Activated CD4-positive, alpha-beta T cell treated with anti-CD3 and anti-CD28 coated beads, Interleukin-2, Interleukin-4, amounts not matched to agents 100 ng/mL and 50 ng/mL, durations not matched to agents 16 hours and 8 hours (primary cell): Measurements from ENCODE around the gene ATG9B.
"Not testable (repeated sequence)": the region's sequence is repeated elsewhere in the genome, so short reads cannot be mapped to it uniquely, and the experiment has no call there.

ENCODE experiments used
- DNase-seq: peaks from one replicate; pipeline ENCODE4 v3.0.0-alpha.2; 2020; ENCODE audit warnings: low spot score

Gene ATG9B

DNA sequence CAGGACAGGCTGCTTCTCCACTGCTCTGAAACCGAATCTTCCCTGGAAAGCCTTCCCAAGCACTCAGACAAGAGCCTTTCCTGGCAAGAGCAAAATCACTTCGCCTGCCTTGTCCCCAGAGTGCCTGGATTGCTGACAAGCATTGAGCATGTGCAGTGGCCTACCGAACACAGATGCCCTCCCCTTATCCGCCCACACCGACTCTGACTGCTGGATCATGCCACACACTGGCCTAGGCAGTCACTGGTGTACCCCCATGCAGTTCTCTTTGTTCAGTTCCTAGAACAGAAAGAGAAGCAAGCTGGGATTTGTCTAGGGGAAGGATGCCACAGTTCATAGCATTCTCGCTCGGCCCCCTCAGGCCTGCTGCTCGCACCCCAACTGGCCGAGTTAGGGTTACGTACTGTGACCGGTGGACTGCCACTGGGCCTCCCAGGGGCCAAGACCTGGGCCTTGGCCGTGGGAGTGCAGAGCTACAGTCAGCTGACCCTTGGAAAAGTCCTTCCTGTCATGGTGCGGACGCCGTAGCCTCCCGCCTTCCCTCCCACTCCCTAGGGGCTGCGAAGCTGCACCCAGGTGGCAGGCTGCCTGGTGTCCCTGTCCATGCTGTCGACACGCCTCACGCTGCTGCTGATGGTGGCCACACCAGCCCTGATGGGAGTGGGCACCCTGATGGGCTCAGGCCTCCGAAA lies 10.9 kb upstream of the ATG9B start:
- DNase-seq: no peak

DNA sequence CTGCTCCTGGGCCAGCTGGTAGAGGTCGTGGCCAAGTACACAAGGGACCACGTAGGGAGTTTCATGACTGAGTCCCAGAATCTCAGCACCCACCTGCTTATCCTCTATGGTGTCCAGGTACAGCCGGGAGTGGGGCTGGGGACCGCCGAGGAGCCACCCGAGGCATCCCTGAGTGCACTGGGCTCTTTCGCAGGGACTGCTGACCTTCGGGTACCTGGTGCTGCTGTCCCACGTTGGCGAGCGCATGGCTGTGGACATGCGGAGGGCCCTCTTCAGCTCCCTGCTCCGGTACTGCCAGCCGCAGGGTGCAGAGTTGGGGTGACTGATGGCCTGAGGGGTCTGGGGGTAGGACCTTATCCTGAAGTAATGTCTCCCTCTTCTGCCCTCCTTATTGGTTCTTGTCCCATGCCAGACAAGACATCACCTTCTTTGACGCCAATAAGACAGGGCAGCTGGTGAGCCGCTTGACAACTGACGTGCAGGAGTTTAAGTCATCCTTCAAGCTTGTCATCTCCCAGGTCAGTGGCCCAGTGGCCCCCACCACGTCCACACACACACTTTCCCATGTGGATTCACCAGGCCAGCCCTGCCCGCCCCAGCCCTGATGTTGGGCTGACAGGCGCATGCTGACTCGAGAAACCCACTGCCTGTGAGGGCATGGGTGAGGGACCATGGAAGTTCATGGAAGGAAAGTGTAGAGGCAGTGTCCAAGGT lies 10.2 kb upstream of the ATG9B start:
- DNase-seq: no peak

DNA sequence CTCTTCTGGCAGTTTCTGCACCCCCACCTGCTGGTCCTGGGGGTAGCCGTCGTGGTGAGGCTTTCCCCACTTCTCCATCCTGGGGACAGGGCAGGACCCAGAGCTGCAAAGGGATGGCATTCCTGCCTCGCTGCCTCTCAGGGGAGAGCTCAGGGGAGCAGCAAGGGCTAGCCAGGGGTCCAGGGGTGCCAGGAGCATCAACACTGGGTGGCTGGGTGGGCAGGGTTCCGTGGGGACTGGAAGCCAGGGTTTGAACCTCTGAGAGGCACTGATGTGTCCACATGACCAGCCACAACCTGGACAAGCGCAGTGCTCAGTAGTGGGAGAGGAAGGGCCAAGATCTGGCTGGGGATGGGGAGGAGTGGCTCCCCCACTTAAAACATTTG lies 9.6 kb upstream of the ATG9B start:
- no peak for DNase-seq

DNA sequence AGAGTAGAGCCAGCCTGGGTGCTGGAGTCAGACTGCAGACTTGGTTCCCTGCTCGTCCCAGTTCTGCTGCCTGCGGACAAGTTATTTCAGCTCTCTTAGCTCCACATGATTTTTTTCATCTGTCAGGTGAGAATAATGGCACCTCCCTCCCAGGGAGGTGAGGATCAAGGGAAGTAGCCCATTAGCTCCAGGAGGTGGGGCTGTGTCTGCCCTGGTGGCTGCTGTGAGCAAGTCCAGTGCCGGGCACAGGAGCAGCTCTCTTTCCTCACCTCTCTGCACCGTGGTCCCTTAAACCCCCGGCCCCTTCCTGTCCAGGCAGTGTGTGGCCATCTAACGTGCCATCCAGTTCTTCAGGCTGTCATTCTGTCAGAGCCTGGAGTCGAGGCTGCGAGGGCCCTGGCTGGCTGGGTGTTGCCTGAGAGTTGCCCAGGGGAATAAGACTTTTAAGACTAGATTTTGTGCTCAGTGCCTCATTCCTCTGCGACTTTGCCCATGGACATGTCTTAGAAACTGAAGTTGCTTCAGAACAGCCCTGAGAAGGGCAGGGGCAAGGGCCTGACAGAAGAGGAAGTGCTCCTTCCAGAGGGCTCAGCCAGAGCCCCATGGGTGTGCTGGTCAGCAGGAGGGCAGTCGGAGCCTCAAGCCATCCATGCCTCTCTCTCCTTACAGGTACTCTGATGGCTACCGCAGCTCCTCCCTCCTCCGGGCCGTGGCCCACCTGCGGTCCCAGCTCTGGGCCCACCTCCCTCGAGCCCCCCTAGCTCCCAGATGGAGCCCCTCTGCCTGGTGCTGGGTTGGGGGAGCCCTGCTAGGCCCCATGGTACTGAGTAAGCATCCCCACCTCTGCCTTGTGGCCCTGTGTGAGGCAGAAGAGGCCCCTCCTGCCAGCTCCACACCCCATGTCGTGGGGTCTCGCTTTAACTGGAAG lies 8.9 kb upstream of the ATG9B start:
- DNase-seq: no peak

DNA sequence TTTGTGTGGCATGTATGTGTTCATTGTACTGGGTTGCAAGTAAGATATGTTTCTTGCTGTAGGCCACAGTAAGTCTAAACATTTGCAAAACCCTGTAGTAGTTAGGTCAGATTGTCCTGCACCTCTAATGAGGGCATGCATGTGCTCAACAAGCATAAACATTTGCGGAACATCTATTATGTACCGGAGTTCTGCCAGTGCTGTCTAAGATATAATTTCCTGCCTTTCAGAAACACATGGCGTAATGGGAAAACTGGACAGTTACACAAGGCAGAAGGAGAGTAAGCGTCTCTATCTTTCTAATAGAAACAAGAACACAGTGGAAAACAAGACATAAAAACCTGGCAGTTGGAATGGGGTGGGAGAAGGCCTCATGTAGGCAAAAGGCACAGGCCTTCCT lies 6.7 kb upstream of the ATG9B start:
- no peak for DNase-seq

DNA sequence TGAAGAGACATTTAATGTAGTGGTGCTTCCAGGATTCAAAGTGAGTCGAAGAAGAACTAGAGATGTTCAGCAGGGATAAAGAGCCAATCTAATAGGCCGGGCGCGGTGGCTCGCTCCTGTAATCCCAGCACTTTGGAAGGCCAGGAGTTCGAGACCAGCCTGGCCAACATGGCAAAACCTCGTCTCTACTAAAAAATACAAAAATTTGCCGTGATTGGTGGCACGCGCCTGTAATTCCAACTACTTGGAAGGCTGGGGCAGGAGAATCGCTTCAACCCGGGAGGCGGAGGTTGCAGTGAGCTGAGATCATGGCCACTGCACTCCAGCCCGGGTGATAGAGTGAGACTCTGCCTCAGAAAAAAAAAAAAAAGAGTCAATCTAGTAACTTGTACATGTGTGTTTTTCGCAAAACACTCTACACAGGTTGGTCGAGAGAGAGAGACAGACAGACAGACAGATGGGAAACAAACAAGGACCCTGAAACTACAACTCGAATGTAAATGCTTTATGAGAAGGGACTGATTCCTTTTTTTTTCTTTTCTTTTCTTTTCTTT lies 4.7 kb upstream of the ATG9B start:
- DNase-seq: no peak

DNA sequence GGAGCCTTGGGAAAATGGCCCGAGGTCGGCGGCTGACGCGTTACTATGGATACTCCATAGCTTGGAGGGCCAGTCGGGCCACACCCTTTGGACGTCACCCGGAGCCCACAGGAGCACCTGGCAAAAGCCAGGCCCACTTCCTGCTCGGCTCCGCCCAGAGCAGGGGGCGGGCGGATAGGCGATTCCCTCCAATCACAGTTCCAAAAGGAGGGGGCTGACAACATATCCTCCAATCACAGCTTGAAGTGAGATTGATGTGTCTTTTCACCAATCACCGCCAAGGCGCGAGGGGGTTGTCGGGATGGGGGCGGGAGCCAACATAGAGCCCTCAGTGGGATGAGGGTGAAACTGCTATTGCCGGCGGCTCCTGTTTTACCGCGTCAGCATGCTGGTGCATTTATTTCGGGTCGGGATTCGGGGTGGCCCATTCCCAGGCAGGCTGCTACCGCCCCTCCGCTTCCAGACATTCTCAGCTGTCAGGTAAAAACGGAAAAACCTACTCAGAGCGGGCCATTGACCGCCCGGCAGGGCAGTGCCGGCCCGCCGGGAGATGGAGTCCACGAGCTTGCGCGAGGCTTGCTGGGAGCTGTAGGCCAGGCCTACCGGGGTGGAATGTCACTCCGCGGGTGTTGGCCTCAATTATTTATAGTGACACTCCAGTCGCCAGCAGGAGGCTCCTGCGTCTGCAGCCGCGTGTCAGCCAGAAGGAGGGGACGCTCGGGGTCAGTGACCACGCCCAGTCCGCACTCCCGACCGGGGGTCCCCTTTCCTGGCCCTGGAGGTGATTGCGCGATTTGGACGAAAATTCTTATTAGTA lies 4.0 kb upstream of the ATG9B start, which contains the start of gene ABCB8:
TSS of gene ABCB8 (plus strand) at position 320 of the 817 bp plus-strand sequence. CDS start at position 386, 66 bp downstream.
- peak; percentile 100 for DNase-seq

DNA sequence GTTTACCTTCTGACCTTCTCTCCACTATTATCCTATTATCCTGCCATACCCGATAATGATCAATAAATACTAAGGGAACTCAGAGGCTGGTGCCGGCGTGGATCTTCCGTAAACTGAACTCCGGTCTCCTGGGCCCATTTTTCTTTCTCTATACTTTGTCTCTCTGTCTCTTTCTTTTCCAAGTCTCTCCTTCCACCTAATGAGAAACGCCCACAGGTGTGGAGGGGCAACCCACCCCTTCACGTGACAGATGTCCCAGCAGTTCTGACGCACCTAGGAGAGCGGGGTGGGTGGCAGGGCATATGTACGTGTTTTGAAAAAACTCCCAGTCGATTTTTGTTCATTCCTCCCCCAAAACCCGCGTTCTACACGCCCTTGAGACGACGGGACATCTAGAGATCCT lies 3.4 kb upstream of the ATG9B start:
- not testable (repeated sequence) for DNase-seq

DNA sequence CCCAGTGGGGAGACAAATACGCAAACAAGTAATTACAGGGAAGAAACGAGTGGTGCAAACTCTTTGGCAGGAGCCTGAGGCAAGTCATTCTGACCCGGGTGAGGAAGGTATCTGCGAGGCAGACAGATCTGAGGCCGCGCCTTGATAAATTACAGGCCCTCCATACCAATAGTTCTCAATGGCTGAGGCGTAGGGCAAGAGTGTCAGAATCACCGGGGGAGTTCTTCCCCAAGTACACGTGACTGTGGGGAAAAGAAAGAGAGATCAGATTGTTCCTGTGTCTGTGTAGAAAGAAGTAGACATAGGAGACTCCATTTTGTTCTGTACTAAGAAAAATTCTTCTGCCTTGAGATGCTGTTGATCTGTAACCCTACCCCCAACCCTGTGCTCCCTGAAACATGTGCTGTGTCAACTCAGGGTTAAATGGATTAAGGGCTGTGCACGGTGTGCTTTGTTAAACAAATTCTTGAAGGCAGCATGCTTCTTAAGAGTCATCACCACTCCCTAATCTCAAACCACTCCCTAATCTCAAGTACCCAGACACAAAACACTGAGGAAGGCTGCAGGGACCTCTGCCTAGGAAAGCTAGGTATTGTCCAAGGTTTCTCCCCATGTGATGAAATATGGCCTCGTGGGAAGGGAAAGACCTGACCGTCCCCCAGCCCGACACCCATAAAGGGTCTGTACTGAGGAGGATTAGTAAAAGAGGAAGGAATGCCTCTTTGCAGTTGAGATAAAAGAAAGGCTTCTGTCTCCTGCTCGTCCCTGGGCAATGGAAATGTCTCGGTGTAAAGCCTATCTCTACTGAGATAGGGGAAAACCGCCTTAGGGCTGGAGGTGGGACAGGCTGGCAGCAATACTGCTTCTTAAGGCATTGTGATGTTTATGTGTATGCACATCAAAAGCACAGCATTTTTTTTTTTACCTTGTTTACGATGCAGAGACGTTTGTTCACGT lies 2.8 kb upstream of the ATG9B start:
- DNase-seq: not testable (repeated sequence)

DNA sequence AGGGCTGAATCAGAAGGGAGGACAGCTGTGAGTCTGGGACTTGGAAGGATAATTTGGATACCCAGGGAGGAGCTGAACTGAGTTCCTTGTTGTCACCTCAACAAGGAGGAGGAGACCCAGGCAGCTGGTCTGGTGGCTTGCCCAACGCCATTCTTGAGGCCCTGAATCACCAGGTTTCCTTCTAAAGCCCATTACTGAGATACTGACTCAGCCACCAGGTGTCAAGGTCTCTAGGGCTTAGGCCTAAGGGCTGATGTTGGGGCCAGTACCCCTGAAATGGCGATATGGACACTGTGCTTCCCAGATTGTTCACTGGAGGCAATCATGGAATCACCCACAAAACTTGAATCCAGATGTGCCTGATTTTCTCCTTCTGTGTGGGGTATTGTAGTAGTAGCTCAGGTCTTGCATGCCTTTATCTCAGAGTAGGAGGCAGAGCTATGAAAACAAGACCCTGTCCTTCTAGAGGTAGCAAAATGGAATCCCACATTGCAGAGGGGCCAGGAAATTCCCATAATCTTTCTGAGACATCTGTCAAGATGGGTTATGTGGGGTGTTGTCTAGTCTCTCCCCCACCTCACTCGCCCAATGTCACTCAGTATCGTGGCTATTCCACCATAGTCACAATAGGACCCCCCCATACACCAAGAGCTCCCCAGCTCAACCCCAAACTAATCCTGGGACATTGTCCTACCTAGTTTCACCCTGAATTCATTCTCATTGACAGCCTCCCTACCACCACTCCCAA lies 1.8 kb upstream of the ATG9B start:
- DNase-seq: no peak

DNA sequence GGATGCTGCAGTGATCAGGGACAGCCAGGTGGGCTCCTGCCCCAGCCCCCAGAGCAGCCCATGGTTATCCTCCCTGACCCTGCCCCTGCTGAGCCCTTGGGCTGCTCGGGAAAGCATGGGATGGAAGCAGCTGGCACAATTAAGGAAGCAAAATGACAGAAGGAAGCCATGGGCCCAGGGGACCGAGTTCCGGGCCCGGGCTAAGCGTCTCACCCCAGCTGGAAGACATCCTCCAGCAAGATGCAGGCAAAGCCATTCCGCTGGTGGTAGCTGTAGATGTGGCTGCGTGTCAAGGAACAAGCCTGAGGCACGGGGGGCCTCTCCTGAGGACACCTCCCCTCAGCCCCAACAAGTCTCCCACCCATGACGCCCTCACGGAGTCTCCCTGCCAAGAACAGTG lies 1.1 kb downstream of the ATG9B start:
- DNase-seq: no peak

DNA sequence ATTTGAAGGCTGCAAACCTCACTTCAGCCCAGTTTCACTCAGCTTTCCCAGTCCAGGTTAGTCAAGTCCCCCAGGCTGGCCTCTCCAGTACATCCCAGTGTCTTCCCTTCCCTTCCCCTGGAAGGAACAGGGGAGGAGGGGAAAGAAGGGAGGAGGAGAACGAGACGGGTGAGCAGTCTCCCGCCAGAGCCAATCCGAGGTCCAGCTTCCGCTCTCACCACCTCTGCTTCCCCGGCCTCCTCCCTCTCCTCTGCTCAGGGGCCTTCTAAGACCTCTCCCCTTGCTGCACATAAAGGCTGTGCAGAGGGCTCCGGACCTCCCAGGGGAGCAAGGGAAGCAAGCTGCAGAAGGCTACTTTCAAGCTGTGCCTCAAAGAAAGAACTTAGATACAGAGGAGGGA lies 4.1 kb downstream of the ATG9B start:
- no peak for DNase-seq

DNA sequence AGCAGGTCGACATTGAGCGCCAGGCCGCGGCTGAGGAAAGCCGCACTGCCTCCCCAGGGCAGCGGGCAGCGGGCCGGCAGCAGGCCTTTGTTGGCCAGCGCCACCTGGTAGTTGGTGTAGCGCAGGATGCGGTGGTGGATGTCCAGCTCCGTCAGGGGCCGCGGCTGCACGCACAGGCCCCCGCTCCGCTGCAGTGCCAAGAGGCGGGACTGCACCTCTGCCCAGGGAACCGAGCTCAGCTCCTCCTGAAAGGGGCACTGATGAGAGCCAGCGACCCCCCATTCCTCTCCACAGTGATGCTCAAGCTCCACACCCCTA lies 5.2 kb downstream of the ATG9B start:
- DNase-seq: no peak

DNA sequence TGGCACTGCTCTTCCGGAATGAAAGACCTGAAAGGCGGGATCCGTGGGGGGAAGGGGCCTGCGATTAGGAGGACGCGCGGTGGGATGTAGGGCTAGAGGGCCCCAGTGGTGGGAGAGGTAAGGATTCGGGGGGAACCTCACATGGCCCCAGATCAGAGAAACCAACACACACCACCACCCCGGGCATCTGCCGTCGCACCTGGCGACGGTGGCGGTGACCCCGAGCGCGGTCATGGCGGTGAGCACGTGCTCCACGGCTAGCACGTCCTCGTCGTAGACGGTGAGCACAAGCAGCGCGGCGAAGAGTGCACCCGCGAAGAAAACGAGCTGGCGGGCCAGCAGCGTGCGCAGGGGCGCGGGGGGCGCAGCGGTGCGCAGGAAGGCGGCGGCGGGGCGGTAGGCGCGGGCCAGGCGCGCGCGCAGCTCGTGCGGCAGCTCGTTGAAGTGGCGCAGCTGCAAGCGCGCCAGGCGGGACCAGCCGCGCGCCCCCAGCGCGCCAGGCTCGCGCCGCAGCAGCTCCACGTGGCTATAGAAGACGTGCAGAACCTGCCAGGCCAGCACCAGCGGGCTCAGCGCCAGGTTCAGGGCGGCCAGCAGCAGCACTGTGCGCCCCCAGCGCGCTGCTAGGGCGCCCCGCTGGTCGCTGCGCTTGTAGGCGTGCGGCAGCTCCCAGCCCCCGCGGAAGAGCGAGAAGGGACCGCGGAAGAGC lies 5.7 kb downstream of the ATG9B start:
- DNase-seq: no peak

DNA sequence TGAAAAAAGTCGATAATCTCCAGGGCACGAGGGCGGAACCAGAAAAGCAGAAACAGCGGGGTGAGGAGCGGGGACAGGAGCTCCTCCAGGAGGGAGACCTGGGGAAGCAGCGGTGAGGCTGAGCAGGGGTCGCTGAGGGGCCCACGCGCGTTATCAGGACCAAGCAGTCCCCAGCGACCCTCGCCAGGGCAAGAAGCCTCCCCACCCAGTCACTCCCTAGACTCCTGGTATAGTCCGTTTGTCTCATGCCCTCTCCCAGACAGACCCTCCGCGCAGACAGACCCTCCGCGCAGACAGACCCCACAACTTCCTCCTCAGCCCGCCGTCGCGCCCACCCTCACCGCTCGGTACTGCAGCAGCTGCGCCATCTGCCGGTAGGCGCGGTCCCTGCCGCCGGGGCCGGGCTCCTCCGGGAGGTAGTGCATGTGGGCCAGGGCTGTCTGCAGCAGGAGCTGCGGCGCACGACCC lies 6.3 kb downstream of the ATG9B start:
- peak; percentile 79 for DNase-seq

DNA sequence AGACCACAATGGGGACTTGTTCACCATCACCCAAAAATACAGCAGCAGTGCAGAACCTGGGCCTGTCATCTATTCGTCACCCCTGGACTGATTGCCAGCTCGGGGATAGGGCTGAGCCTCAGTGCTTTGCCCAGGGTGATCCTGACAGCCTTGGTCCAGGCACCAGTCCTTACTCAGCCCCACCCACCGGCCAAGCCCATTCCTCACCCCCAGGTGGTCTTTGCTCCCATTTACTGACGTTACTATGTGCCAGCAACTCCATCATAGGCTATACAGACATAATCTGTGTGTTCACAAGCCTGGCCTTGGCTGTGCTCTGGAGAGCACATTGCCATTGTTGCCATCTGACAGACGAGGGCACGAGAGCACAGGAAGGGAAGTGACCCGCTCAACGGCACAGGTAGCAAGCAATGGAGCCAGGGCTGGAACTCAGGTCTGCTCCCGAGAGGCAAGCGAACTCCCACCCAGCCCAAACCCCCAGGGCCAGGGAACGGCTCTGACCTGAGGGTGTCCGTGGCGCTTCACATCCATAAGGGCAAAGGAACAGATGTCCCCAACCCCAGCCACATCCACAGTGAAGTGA lies 6.8 kb downstream of the ATG9B start:
- DNase-seq: no peak

DNA sequence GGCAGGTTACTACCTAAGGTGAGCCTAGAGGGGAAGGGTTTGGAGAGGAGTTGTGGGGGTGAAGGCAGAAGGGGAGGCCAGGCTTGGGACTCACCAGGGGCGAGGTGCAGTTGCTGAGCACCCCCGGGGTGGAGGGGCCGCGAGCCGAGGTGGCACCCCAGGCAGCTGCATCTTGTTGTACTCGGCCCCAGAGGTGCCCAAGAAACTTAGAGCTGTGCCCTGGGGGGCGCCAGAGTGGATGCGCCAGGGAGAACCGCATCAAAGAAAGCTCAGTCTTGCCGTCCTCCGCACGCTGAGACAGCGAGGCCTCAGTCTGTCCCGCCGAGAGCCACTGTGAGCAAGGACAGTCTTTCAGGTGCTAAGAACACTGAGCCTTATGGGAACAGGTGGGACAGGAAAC lies 7.4 kb downstream of the ATG9B start:
- no peak for DNase-seq

DNA sequence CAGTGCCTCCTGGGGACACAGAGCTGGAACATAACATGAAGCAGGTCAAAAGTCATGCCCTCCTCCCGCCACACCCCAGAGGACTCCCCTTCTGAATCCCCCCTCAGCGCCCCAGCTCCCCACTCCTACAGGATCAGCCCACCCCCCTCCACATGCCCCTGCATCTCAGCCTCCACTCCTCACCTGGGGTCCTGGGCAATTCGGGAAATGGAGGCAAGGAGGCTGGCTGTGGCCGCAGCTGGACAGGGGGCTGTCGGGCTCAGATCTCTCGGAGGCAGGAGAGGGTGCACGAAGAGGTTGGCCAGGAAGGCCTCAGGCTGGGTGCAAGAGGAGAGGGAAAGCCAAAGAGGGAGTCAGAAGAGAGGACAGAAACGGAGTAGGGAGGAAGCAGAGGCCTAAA lies 7.8 kb downstream of the ATG9B start:
- DNase-seq: no peak

DNA sequence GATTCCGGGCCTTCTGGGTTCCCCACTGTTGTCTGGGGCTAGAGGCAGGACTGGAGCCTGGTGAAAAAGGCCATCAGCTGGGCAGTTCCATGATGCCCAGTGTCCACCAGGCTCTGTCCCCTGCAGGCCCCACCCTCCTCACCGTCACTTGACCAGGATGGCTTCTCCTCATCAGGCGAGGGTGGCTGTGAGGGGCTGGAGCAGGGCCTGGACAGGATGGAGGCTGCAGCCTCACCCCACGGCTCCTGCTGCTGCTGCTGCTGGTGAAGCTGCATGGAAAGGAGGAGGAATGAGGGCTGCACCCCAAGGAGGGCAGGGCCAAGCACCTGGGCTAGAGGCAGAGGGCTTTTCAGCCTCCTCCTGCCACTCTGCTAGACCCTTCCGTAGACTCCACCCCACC lies 8.3 kb downstream of the ATG9B start:
- DNase-seq: no peak
